Fibroblast of skin of left quadriceps (primary cell): ENCODE results near the gene GPATCH11.
A peak's percentile ranks its signal among the peaks of the same experiment; 100 is the strongest.

Experiments used
- DNase-seq, 2 experiments: peaks; one replicate each; pipeline ENCODE4 v3.0.0-alpha.2; 2013; ENCODE audit warnings: low read depth in 2 of 2

The GPATCH11 gene

DNA sequence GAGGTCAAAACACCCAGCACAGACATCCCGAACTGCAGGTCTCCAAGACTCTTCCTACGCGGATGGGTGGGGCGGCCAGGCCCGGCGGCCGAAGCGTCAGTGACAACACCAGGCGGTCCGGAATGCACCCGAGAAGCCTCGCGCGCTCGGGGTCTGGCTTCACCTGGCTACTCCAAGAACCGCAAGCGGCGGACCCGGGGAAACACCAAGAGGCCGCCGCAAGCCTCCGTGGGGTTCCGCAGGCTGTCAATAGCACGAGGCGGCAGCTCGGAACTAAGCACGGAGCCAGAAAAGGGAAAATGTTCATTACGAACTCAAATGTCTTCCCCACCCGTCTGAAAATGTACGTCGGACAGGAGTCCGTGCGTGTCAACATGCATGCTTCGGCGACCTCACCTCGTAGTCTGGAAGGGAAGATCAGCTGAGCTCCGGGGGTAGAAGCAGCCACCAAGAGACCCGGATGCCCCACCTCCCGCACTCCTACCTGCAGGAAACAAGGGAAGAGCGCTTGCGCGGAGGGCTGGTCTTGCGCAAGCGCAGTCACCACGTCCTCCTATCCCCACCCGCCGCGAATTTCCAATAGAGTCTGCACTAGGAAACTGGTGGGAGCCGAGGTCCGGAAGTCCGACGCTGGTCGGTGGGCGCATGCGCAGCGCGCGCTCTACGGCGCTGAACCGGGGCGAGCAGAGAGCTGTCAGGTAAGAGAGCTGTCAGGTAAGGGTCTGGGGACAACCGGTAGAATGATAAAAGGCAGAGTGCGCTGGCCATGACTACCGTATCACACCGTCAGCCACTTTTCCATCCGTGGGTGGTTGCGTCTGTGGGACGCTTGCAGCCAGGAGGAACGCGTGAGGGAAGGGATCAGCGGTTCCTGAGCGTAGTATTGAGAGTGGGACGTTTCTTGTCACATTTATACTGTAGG, at the start of gene GPATCH11, which contains the start of gene HEATR5B:
GPATCH11 (plus strand) TSS at position 646 of the 922 bp plus-strand sequence. CDS start 3,864 bp downstream, outside the sequence.
HEATR5B (minus strand) TSS at position 500 of the 922 bp plus-strand sequence. CDS start 958 bp downstream, outside the sequence.
- DNase-seq, result peak; percentile 89 to 91

DNA sequence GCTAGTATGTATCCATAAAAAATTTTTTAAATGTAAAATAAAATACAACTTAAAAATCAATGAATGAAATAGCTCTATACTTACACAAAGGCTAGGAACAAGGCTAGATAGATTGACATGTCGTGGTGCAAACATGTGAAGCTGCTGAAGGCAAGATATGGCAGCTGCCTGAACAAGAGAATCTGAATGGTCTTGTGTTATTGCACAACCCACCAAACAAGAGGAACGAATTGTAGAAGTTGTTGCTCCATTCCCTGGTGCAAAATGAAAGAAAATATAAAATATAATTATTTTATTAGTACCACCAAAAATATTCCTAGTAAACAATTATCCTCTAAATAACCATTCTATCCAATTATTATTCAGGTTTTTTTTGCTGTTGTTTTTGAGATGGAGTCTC, 46.5 kb upstream of the GPATCH11 start:
- no peak for DNase-seq

DNA sequence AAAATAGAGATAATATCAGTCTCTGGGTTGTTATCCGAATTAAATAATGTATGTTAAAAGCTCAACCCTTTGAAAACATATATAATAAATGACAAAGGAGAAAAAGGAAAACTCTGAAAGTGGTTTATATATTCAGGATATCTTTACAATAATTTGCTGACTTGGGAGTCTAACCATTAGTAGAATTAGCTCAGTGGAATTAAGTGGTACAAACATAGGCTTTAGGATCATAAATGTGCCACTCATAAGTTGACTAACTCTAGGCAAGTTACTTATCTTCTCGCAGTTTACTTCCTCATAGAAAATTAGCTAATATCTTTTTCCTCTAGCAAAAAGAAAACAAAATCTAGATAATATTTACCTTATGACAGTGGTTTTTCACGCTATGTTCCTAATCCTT, 44.7 kb upstream of the GPATCH11 start:
- DNase-seq, result no peak

DNA sequence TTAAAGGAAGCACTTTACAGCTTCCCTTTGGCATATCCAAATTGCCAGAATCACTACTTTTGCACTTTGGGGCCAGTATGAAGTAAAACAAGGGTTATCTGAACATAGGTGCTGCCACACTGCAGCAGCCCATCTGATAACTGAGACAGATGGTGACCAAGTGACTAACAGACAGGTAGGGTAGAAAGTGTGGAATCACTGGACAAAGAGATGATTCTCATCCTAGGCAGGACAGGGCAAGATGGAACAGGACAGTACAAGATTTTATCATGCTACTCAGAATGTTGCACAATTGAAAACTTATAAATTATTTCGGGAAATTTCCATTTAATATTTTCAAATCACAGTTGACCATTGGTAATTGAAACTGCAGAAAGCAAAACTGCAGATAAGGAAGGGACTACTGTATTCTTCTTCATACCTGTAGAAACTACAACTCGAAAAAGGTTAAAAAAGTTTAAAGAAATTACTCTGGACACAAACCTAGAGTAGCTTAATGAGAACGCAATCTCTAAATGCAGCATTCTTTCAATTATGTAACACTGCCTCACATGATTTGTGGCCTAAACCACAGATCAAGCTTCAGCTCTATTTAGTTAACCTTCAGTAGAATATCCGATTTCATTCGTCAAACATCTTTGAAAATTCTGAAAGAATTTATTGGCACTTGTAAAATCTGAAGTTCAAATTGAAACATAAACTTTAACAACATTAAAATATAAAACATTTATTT, 31.6 kb upstream of the GPATCH11 start:
- DNase-seq, result no peak

DNA sequence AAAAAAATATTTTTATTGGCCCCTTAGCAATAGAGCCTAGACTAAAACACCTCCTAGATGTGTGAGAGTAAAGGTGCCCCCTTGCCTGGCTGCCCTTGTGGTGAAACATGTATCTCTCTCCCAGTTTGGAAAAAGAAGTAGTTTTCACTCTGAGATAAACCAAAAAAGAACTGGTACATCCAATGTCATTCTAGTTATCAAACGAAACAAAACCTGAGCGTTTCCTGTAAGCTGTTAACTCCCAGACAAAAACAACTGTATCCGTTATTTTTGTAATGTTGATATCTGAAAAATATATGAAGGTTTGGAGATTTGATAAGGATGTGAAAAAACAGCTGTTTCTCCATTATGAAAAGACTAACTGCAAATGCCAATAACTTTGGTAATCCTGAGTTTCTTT, 24.5 kb upstream of the GPATCH11 start:
- DNase-seq, result no peak

DNA sequence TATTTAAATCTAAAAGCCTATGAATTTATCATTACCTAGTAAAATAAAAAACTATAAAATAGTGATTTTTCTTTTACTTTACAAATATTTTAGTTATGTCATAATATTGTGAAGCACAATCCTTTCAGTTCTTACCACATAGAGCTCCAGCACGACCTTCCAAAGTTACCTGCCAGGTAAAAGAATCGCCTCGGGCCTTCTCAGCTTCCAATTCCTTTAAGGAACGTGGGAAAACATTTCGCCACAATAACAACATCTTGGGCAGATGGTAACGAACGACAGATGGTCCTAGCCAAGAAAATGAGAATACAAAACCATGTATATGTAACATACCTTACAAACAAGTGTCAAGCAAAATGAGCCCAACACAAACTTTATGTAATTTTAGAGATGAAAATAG, 23.9 kb upstream of the GPATCH11 start:
- DNase-seq, result no peak

DNA sequence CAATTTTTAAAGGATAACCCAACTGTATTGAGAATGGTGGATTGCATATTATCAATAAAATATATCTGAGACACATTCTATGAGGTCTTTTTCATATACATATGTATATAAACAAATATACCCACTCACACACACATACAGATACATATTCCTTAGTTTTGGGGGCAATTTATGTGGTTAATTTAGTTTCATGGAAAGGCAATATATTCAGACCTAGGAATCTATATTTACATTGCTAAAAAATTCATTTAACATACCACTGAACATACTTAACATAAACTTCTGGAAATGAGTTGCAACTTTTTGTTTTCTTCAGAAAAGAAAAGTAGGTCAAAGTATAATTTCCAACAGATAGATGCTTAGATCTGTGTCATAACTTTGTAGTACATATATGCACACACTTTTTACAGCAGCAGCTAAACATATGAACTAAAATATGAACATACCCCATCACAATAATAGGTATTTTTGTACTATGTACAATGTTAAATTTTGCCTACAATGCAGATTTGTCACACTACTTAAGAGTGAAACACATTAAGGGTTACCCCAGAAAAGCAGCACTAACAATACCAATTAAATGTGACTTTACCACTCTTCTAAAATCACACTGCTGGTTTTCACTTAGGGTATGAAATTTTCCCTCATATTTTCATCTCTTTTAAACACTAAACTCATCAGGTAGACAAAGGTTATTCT, 23.2 kb upstream of the GPATCH11 start:
- no peak for DNase-seq

DNA sequence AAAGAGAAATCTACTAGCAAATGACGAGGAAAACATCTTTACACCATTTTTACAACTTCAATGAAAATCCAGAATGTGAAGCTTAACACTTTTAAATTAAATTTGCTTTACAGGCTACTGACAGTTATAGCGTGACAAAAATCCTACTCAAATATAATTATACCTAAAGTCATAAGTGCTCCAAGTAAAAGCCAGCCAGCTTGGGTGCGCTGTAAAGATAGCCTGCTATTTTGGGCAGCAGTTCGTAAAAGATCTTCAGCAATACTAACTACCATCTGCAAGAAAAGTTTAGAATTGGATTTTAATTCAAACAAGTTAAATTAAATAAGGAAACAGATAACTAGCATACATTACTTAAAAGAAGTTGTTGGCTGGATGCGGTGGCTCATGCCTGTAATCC, 22.5 kb upstream of the GPATCH11 start:
- DNase-seq, result no peak

DNA sequence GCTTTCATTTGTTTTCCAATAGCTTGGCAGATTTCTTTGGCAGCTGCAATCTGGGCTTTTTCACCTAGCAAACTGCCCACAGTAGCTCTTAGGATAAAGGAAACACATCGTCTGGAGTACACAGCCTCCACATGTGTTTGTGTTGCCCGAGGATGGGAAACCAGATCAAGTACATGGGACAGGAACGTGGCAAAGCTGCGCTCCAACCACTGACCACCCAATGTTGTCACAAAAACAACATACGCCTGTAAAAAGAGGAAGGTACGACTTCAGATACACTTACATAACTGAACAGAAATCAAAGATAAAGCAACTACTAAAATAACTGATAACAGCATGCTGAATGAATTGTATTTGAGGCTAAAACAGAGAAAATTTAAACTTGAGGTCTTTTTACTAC, 15.6 kb upstream of the GPATCH11 start:
- DNase-seq, result no peak

DNA sequence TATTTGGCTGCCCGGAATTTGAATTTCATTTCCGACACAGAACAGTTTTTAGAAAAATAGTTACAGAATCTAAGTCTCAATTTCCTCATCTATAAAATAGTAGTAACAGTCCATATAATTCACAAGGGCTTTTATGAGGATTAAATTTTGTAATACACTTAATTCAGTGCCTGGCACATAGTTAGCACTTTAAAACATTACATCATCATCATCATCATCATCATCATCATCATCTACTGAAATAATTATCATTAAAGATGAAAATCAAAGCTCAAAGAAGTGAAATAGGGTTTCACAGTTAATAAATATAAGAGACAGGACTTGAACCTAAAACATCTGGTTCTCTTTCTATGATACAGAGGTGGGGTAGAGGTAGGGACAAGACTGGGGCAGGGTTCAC, 13.4 kb upstream of the GPATCH11 start:
- DNase-seq, result no peak

DNA sequence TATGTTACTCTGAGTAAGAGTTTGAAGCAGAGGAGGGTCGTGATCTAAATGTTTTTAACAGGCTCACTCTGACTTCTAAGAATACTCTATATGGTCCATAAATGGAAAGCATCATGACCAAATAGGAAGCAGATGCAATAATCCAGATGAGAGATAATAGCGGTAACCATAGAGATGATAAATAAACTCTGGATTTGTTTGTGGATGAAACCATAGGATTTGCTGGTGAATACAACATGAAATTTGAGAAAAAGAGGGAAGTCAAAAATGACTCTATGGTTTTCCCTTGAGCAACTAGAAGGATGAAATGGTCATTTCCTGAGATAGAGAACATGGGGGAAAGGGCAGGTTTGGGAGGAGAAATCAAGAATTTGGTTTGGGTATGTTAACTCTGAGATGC, 4.1 kb upstream of the GPATCH11 start:
- no peak for DNase-seq

DNA sequence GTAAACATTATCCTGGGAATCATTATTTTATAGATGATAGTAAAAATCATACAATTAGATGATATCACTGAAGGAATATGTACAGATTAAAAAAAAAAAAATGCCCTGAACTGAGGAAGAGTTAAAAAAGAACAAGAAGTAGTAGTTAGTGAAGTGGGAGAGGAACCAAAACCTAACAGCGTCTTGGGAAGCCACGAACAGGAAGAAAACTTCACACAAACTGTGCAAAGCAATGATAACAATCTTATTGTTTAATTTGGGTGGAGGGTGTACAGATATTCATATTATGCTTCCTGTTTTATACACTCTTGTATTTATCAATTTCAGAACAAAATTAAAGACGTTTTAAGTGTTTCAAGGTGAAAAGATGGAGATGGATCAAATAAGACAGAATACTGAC, 3.6 kb upstream of the GPATCH11 start:
- no peak for DNase-seq

DNA sequence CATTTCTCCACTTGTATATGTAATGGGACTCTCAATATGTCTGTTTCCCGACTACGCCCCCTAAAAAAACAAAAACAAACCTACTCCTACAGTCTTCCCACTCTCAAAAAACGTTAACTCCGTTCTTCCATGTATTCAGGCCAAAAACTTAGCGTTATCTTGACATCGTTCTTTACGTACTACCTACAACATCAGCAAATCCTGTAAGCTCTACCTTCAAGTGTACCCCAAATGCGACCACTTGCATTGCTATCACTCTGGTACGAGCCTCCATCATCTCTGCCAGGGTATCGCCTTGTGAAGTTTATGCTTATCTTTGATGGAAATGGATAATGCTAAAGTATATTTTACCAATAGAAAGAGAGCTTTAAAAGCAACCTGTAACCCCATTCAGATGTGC, 479 bp downstream of the GPATCH11 start:
- DNase-seq, result no peak

DNA sequence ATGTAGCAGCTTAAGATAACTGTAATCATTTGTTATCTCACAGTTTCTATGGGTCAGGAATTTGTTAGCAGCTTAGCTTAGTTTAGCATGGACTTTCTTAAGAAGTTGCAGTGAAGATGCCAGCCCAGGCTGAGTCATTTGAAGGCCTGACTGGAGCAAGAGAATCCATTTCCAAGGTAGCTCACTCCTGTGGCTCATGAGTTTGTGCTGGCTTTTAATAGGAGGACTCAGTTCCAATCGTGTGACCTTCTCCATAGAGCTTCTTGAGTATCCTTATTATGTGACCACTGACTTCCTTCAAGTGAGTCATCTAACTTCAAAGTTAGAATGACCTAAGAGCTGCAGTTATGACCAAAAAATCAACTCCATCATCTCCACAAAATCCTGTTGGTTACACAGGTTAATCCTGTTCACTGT, 1.4 kb downstream of the GPATCH11 start:
- no peak for DNase-seq

DNA sequence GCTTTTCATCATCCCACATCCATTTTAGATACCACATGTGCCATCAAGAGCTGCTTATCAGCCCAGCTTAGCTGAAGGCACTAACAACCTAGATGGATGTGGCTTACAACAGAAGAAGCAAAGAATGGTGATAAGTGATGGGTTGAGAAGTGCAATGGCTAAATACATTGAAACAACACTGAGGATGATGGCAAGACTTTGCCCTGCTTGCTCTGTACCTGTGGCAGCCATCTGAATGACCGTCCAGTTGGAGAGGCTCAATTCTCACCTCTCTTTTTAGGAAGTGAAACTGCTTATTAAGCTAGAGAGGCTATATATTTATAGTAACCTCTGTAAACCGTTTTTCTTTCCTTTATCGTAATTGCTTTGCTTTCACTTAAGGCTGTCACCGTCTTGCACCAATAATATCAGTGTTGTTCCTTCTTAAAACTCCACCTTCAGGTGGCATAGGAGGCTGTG, 5.7 kb downstream of the GPATCH11 start:
- no peak for DNase-seq

DNA sequence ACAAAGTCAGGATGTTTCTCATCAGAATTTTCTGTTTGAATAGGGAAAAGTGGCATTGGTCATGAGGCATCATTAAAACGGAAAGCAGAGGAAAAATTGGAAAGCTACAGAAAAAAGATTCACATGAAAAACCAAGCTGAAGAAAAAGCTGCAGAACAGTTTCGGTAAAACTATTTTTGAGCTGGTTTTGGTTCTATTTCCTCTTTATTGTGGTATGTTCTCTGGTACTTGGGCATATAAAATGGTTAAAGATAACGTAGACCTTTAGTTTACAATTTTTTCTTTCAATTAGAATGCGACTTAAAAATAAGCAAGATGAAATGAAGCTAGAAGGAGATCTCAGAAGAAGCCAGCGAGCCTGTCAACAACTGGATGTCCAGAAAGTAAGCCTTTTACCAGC, 7.6 kb downstream of the GPATCH11 start:
- no peak for DNase-seq

DNA sequence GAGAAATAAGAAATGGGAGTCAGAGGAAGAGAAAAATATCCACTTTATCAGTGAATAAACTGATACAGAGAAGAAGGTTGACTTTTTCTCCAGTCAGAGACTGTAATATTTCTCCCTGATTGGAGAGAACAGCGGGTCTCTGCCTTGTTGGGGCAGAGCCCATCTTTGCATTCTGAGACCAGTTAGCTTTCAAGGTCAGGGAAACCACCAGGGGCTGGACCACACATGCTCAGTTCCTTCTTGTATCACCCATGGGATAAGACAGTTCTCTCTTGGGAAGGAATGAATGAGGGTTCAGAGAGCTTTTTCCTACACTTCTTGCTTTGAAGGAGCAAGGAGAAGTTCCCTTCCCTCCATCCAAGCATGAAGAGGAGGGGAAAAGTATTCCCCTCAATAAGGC, 12.2 kb downstream of the GPATCH11 start:
- DNase-seq, result no peak

DNA sequence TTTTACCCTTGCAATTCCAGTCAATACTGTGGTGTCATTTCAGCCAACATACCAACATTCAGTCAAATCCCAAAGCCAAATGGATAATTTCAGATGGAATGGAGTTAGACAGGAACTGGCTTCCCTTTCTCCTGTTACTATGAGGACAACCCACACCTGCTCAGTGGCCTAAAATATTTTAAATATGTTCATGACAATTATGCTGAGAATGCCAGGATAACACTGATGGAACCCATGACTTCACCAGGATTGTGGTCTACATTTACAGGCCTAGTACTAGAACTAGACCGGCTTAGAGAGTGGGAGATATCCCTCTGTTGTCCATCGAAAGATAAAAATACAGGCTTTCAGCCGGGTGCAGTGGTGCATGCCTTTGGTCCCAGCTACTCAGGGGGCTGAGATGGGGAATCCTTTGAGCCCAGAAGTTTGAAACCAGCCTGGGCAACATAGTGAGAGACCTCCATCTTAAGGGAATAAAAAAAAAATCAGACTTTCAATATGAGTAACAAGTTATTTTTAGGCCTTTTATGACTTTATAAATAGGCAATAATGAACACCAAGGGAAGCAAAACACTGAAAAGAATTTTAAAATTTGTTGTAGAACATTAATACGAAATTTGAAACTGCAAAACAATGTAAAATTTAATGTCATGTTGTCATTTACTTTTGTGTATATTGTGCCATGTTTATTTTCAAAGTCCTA, 14.2 kb downstream of the GPATCH11 start:
- DNase-seq, result no peak

DNA sequence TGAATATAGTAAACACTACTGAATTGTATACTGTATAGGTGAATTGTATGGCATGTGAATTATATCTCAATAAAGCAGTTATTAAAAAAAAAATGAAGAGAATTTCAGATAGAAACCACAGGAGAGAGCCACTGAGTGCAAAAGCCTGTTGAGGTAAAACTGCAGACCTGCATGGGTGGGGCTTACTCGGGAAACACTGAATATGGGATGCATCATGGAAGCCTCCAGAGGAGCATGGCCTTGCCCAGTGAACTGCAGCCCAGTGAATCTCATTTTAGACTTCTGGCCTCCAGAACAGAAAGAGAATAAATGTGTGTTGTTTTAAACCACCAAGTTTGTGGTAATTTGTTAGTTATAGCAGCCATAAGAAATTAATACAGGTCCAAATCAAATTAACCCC, 15.7 kb downstream of the GPATCH11 start:
- DNase-seq, result no peak

DNA sequence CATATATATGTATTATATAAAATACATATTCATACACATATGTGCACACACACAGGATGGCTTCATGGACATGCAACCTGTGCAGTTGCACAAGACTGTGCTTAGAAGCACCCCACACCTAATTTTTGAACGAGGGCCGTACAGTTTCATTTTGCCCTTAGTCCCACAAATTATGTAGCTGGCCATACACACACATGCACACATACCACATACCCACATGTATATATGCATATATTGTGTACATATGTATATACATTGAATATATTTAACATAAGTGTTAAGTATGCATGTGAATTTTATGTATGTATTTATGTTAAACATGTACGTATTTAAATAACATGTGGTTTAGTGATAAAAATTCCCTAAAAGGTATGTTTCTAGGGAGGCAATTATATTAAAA, 18.3 kb downstream of the GPATCH11 start:
- DNase-seq, result no peak

DNA sequence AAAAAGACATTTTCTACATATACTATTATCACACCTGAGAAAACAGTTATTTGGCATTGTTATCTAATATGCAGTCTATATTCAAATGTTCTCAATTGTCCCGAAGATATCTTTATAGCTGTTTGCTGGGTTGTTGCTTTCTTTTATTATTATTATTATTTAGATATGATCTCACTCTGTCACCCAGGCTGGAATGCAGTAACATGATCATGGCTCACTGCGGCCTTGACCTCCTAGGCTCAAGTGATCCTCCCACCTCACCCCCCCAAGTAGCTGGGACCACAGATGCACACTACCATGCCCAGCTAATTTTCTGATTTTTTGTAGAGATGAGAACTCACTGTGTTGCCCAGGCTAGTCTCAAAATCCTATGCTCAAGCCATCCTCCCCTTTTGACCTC, 19.9 kb downstream of the GPATCH11 start:
- DNase-seq, result no peak

DNA sequence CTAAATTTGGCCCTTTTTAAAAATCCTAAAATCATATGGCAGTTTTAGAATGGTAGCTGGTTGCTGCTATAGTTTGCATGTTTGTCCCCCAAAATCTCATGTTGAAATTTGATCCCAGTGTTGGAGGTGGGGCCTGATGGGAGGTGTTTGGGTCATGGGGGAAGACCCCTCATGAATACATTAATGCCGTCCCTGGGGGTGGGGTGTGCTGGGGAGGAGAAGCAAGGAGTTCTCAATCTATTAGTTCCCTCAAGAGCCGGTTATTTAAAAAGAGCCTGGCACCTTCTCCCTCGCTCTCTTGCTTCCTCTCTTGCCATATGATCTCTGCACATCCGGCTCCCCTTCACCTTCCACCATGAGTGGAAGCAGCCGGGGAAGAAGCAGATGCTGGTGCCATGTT, 20.8 kb downstream of the GPATCH11 start:
- no peak for DNase-seq
